Stimulated activated CD4-positive, alpha-beta T cell treated with anti-CD3 and anti-CD28 coated beads, Interleukin-2, amount 100 ng/mL, for 24 hours (primary cell): ENCODE data around the gene C10orf95.
"Not testable (repeated sequence)": the region's sequence is repeated elsewhere in the genome, so short reads cannot be mapped to it uniquely, and the experiment has no call there.

Experiments used
- DNase-seq, 2 donors: peaks; one replicate each; pipeline ENCODE4 v3.0.0-alpha.2; 2020

The C10orf95 gene

GRCh38 chr10:102463983-102464382 lies 12.6 kb upstream of the C10orf95 start:
- no peak for DNase-seq

GRCh38 chr10:102462512-102463054 lies 11.2 kb upstream of the C10orf95 start:
- no peak for DNase-seq

- peak; percentile 94 to 97 for DNase-seq
Observed at GRCh38 chr10:102461187-102462054, 10.1 kb upstream of the C10orf95 start.

GRCh38 chr10:102460836-102461186 lies 9.5 kb upstream of the C10orf95 start:
- DNase-seq: no peak

GRCh38 chr10:102458656-102459055 lies 7.3 kb upstream of the C10orf95 start:
- no peak for DNase-seq

- DNase-seq: no peak
Observed at GRCh38 chr10:102457591-102458150, 6.3 kb upstream of the C10orf95 start.

GRCh38 chr10:102455893-102456471 lies 4.6 kb upstream of the C10orf95 start:
- no peak for DNase-seq

GRCh38 chr10:102454662-102455487 lies 3.5 kb upstream of the C10orf95 start:
- DNase-seq: not testable (repeated sequence)

- DNase-seq: no peak
Observed at GRCh38 chr10:102453502-102453901, 2.2 kb upstream of the C10orf95 start.

GRCh38 chr10:102452672-102453340 lies 1.5 kb upstream of the C10orf95 start:
- peak; percentile 70 to 77 for DNase-seq

- peak; percentile 80 to 85 for DNase-seq
Observed at GRCh38 chr10:102450374-102451104, 804 bp downstream of the C10orf95 start.

- DNase-seq: no peak
Observed at GRCh38 chr10:102450124-102450373, 1.3 kb downstream of the C10orf95 start.

- peak; percentile 86 to 88 for DNase-seq
Observed at GRCh38 chr10:102449321-102450123, 1.8 kb downstream of the C10orf95 start.

GRCh38 chr10:102444851-102445250 lies 6.5 kb downstream of the C10orf95 start:
- DNase-seq: no peak

- no peak for DNase-seq
Observed at GRCh38 chr10:102438374-102438773, 13.0 kb downstream of the C10orf95 start.

- no peak for DNase-seq
Observed at GRCh38 chr10:102437515-102437914, 13.8 kb downstream of the C10orf95 start.

GRCh38 chr10:102436312-102436711 lies 15.0 kb downstream of the C10orf95 start:
- DNase-seq: no peak

GRCh38 chr10:102435529-102436233 lies 15.7 kb downstream of the C10orf95 start:
- peak; percentile 40 to 70 for DNase-seq

GRCh38 chr10:102435133-102435497 lies 16.2 kb downstream of the C10orf95 start:
- no peak for DNase-seq

GRCh38 chr10:102434394-102435132 lies 16.8 kb downstream of the C10orf95 start:
- no peak for DNase-seq
